ENCODE results near the gene WIPF3. TPM values are rescaled to one million over a fixed set of nuclear protein-coding genes. Genes with fewer than 3 reads are reported as not detected.
"Not testable (repeated sequence)": the region's sequence is repeated elsewhere in the genome, so short reads cannot be mapped to it uniquely, and the experiment has no call there.

WIPF3 gene
- polyA plus RNA-seq, 4 donors: 5.2 to 6.0 (median 5.3) TPM

GRCh38 chr7:29875741-29876140, 69.4 kb downstream of the WIPF3 start:
- DNase-seq (ENCODE audit: low read depth in 4 of 4, low spot score in 3 of 4): no peak

GRCh38 chr7:29877196-29877595, 70.9 kb downstream of the WIPF3 start:
- no peak for DNase-seq (ENCODE audit: low read depth in 4 of 4, low spot score in 3 of 4)

- DNase-seq (ENCODE audit: low read depth in 4 of 4, low spot score in 3 of 4): no peak
These were observed 71.9 kb downstream of the WIPF3 start for GRCh38 chr7:29878081-29878688.

GRCh38 chr7:29879609-29880008, 73.3 kb downstream of the WIPF3 start:
- DNase-seq (ENCODE audit: low read depth in 4 of 4, low spot score in 3 of 4): no peak

- no peak for DNase-seq (ENCODE audit: low read depth in 4 of 4, low spot score in 3 of 4)
These were observed 75.4 kb downstream of the WIPF3 start for GRCh38 chr7:29881724-29882123.

GRCh38 chr7:29882481-29882880, 76.2 kb downstream of the WIPF3 start:
- no peak for DNase-seq (ENCODE audit: low read depth in 4 of 4, low spot score in 3 of 4)

GRCh38 chr7:29883462-29884398, 77.4 kb downstream of the WIPF3 start:
- no peak for DNase-seq (ENCODE audit: low read depth in 4 of 4, low spot score in 3 of 4)

GRCh38 chr7:29884399-29885272, 78.3 kb downstream of the WIPF3 start:
- no peak for DNase-seq (ENCODE audit: low read depth in 4 of 4, low spot score in 3 of 4)

- no peak for DNase-seq (ENCODE audit: low read depth in 4 of 4, low spot score in 3 of 4)
These were observed 79.3 kb downstream of the WIPF3 start for GRCh38 chr7:29885626-29886025.

- no peak for DNase-seq (ENCODE audit: low read depth in 4 of 4, low spot score in 3 of 4)
These were observed 80.5 kb downstream of the WIPF3 start for GRCh38 chr7:29886827-29887226.

GRCh38 chr7:29888006-29888405, 81.7 kb downstream of the WIPF3 start:
- no peak for DNase-seq (ENCODE audit: low read depth in 4 of 4, low spot score in 3 of 4)

GRCh38 chr7:29889288-29889687, 83.0 kb downstream of the WIPF3 start:
- DNase-seq (ENCODE audit: low read depth in 4 of 4, low spot score in 3 of 4): no peak

GRCh38 chr7:29890251-29890650, 83.9 kb downstream of the WIPF3 start:
- DNase-seq (ENCODE audit: low read depth in 4 of 4, low spot score in 3 of 4): no peak

GRCh38 chr7:29890786-29891185, 84.5 kb downstream of the WIPF3 start:
- not testable (repeated sequence) for DNase-seq (ENCODE audit: low read depth in 4 of 4, low spot score in 3 of 4)

GRCh38 chr7:29891766-29892165, 85.5 kb downstream of the WIPF3 start:
- DNase-seq (ENCODE audit: low read depth in 4 of 4, low spot score in 3 of 4): no peak

- no peak for DNase-seq (ENCODE audit: low read depth in 4 of 4, low spot score in 3 of 4)
These were observed 85.9 kb downstream of the WIPF3 start for GRCh38 chr7:29892231-29892630.

- DNase-seq (ENCODE audit: low read depth in 4 of 4, low spot score in 3 of 4): no peak
These were observed 87.2 kb downstream of the WIPF3 start for GRCh38 chr7:29893351-29893965.

- no peak for DNase-seq (ENCODE audit: low read depth in 4 of 4, low spot score in 3 of 4)
These were observed 87.9 kb downstream of the WIPF3 start for GRCh38 chr7:29894256-29894655.

GRCh38 chr7:29895559-29895958, 89.3 kb downstream of the WIPF3 start:
- DNase-seq (ENCODE audit: low read depth in 4 of 4, low spot score in 3 of 4): no peak

GRCh38 chr7:29896685-29897411, 90.5 kb downstream of the WIPF3 start:
- DNase-seq (ENCODE audit: low read depth in 4 of 4, low spot score in 3 of 4): no peak
